Vagina (tissue), 2 donors: Measurements from ENCODE around the gene CD164L2.

ENCODE experiments used
- CTCF ChIP-seq, 3 experiments: fragments of 450-650 bp in 2 of 3; fragments of 200-600 bp in 1 of 3; sonication (generic) in 1 of 3; IDR thresholded peaks; one replicate each; pipeline ENCODE4 v1.5.1; 2017 to 2019; ENCODE audit warnings: antibody characterized with exemption in 3 of 3, mild to moderate bottlenecking in 2 of 3, moderate library complexity in 2 of 3
- POLR2A ChIP-seq, 2 donors: fragments of 450-650 bp; IDR thresholded peaks; one replicate each; pipeline ENCODE4 v1.6.1; 2017; ENCODE audit warnings: antibody characterized with exemption in 2 of 2, mild to moderate bottlenecking in 2 of 2, moderate library complexity in 2 of 2

- TF ChIP-seq CTCF (IDR thresholded peaks at IDR 0.05) (no peak), POLR2A (IDR thresholded peaks at IDR 0.05) (no peak)
These were observed 41.4 kb downstream of the CD164L2 start, which contains the start of gene SYTL1 for GRCh38 chr1:27341525-27342252.
